ENCODE measurements around the gene CTBP2. TPM values are rescaled to one million over a fixed set of nuclear protein-coding genes. Genes with fewer than 3 reads are reported as not detected.
A peak's percentile ranks its signal among the peaks of the same experiment; 100 is the strongest.

The CTBP2 gene
- total and polyA plus RNA-seq, 4 donors = 3.4 to 59.2 (median 5.5) TPM

- DNase-seq (ENCODE audit: low spot score) = no peak
- Histone ChIP-seq H3K27me3 (ENCODE audit: control insufficient read depth in 4 of 4, insufficient read depth in 4 of 4, low read length in 3 of 4) (no peaks in the 10 kb centered on the region), H3K9me3 (ENCODE audit: control insufficient read depth in 4 of 4, low read length in 3 of 4) (no peaks in the 10 kb centered on the region), H3K4me3 (ENCODE audit: low read depth in 1 of 3, low read length in 3 of 3) (no peak overlapping the region), H3K27ac (ENCODE audit: low read depth in 1 of 2, low read length in 2 of 2) (no peak overlapping the region), H3K9ac (ENCODE audit: low read depth in 1 of 2, low read length in 2 of 2) (no peak overlapping the region), H3K4me1 (ENCODE audit: control insufficient read depth in 4 of 4, insufficient read depth in 4 of 4, low read length in 3 of 4) (peaks cover 0 to 15% (median 4%) of the 10 kb centered on the region in 4 donors), H3K36me3 (ENCODE audit: control insufficient read depth in 4 of 4, insufficient read depth in 3 of 4, low read depth in 1 of 4, low read length in 3 of 4) (no peaks in the 10 kb centered on the region)
- TF ChIP-seq REST (IDR thresholded peaks at IDR 0.05) = no peak
- no peak for TF ChIP-seq GABPA (IDR thresholded peaks at IDR 0.05 in 1 of 2, conservative IDR thresholded peaks at IDR 0.05 in 1 of 2)
- no peak for TF ChIP-seq HNF4G (IDR thresholded peaks at IDR 0.05)
- no peak for TF ChIP-seq YY1 (IDR thresholded peaks at IDR 0.05)
- TF ChIP-seq RAD21 (IDR thresholded peaks at IDR 0.05) = no peak
- no peak for TF ChIP-seq ATF3 (IDR thresholded peaks at IDR 0.05)
- TF ChIP-seq RXRA (IDR thresholded peaks at IDR 0.05) = no peak
- TF ChIP-seq FOXA2 (IDR thresholded peaks at IDR 0.05) = no peak
- no peak for TF ChIP-seq FOXA1 (IDR thresholded peaks at IDR 0.05)
- TF ChIP-seq CTCF (IDR thresholded peaks at IDR 0.05; ENCODE audit: low read depth, low read length, missing input control) = no peak
- no peak for TF ChIP-seq JUND (IDR thresholded peaks at IDR 0.05)
- no peak for TF ChIP-seq NR2F2 (IDR thresholded peaks at IDR 0.05)
- TF ChIP-seq TAF1 (conservative IDR thresholded peaks at IDR 0.05) = no peak
- no peak for TF ChIP-seq ZBTB33 (IDR thresholded peaks at IDR 0.05)
- TF ChIP-seq EGR1 (IDR thresholded peaks at IDR 0.05; ENCODE audit: low read depth in 2 of 2) = no peak
- 88% methylated on average over 10 of the region's 10 CpGs for WGBS
These were observed 41.7 kb downstream of the CTBP2 start for GRCh38 chr10:125118701-125119100.

GRCh38 chr10:125118011-125118611, 42.3 kb downstream of the CTBP2 start:
- peaks cover 0 to 15% (median 3%) of the 10 kb centered on the region in 4 donors for H3K4me1 ChIP-seq (ENCODE audit: control insufficient read depth in 4 of 4, insufficient read depth in 4 of 4, low read length in 3 of 4)
- DNase-seq (ENCODE audit: low spot score) = no peak
- TF ChIP-seq EGR1 (IDR thresholded peaks at IDR 0.05; ENCODE audit: low read depth in 2 of 2) = no peak
- no peak for TF ChIP-seq HNF4A (conservative IDR thresholded peaks at IDR 0.05)
- TF ChIP-seq NR2F2 (IDR thresholded peaks at IDR 0.05) = peak; percentile 10
- TF ChIP-seq REST (IDR thresholded peaks at IDR 0.05) = no peak
- H3K36me3 ChIP-seq (ENCODE audit: control insufficient read depth in 4 of 4, insufficient read depth in 3 of 4, low read depth in 1 of 4, low read length in 3 of 4) = no peaks in the 10 kb centered on the region
- no peak overlapping the region for H3K4me3 ChIP-seq (ENCODE audit: low read depth in 1 of 3, low read length in 3 of 3)
- H3K9ac ChIP-seq (ENCODE audit: low read depth in 1 of 2, low read length in 2 of 2) = no peak overlapping the region
- no peaks in the 10 kb centered on the region for H3K27me3 ChIP-seq (ENCODE audit: control insufficient read depth in 4 of 4, insufficient read depth in 4 of 4, low read length in 3 of 4)
- H3K27ac ChIP-seq (ENCODE audit: low read depth in 1 of 2, low read length in 2 of 2) = peak overlapping the region; percentile 16 to 31
- WGBS = 70% methylated on average over 14 of the region's 14 CpGs
- H3K9me3 ChIP-seq (ENCODE audit: control insufficient read depth in 4 of 4, low read length in 3 of 4) = no peaks in the 10 kb centered on the region
